GM18499 (cell line): ENCODE results near the gene FEN1.

Source experiments
- ATAC-seq: cut with Tn5 transposase; IDR thresholded peaks from one replicate; pipeline ENCODE4 v1.9.1; 2021; ENCODE audit warnings: moderate number of reproducible peaks; ENCODE audit not compliant: insufficient read depth, unreplicated experiment

FEN1 gene

GRCh38 chr11:61815790-61816735 lies 23.4 kb downstream of the FEN1 start:
- ATAC-seq = no peak

GRCh38 chr11:61816736-61817455 lies 24.2 kb downstream of the FEN1 start, which contains the start of gene FADS1:
Gene FADS1, minus strand, starts transcription at chr11:61817003. Its CDS starts 74 bp downstream, at chr11:61816929.
- no peak for ATAC-seq

DNA sequence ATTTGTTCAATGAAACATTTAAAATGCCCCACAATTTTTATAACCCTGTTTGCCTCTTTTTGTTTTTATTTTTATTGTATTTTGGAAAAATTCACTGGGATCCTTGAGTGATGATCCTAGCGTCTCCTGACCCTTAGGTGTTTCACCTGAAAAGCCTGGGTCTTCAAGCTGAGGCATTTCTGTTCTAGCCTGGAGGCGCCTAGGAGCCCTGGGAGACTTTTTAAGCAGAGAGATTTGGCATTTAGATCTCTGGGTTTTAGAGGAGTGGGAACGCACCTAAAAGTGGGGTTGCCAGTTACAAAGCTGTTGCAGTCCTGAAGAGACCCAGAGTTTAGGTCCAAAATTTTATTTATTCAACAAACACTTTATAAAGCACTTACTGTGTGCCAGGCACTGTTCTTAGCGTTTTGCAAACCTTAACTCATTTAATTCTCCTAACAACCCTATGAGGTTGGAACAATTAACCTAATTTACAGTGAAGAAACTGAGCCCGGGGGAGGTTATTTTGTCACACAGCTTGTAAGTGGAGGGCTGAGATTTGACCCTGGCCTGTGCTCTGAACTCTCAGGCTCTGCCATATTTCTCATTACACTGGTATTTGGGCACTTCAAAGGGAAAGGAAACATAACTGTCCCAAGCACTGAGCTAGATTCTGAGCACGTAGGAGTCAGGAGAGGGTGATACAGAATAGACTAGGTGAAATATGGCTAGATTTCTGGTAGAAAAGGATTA lies 24.9 kb downstream of the FEN1 start:
- ATAC-seq = no peak

GRCh38 chr11:61820174-61820573 lies 27.5 kb downstream of the FEN1 start:
- ATAC-seq = no peak

GRCh38 chr11:61826930-61827570 lies 34.3 kb downstream of the FEN1 start:
- ATAC-seq = no peak

GRCh38 chr11:61827571-61828378 lies 35.1 kb downstream of the FEN1 start, which contains the start of gene FADS2:
Gene FADS2, plus strand, starts transcription at chr11:61828300. Its CDS starts 91 bp downstream, at chr11:61828391.
- no peak for ATAC-seq

- no peak for ATAC-seq
These were observed 35.6 kb downstream of the FEN1 start for GRCh38 chr11:61828379-61828628.

DNA sequence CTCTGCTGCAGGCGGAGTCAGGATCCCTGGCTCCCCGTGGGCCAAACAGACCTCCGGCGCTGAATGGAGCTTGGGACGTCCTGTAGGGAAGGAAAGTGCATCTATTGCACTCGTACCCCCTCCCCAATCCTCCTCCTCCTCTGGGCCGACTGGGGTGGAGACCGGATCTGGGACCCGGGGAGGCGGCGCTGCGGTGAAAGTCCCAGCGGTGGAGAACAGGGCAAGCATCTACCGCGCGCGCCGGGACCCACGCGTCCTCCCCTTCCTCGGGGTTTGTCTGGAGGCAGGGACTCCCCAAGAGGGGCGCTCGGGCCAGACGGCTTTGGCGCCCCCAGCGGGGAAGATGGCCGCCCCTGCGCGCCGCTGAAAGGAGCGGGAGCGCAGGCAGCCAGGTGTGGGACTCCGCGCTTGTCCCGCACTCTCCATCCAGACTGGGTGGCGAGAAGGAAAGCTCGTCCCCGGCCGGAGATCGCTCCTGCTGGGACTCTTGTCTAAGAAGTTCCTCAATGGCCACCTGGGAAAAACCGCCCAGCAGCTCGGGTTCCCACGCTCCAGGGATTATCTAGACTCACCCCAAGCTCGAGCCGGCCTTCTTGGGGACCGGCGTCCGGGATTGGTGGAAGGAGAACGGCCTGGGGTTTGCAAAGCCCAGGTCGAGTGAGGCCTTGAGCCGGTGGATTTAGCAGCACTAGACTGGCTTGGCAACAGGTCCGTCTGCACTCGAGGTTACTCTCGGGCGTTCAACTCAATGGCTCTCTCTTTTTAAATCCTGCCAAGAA lies 36.1 kb downstream of the FEN1 start:
- ATAC-seq = no peak

DNA sequence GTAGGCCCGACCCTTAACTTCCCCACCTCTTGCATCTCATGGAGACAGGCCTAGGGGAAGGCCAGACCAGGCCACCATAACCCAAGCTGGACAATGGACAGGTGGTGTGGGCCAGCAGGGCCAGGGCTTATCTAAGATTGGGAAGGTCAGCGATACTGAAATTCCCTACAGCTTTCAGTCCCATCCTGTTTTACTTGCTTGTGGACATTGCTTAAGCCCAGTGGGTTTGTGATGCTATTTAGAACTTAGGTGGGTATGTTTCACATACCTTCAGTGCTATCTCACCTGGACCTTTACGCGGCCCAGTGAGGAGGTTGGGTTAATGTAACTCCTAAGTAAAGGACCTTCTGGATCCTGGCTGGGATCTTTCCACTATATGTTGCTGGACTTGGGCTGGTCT lies 37.1 kb downstream of the FEN1 start:
- no peak for ATAC-seq

DNA sequence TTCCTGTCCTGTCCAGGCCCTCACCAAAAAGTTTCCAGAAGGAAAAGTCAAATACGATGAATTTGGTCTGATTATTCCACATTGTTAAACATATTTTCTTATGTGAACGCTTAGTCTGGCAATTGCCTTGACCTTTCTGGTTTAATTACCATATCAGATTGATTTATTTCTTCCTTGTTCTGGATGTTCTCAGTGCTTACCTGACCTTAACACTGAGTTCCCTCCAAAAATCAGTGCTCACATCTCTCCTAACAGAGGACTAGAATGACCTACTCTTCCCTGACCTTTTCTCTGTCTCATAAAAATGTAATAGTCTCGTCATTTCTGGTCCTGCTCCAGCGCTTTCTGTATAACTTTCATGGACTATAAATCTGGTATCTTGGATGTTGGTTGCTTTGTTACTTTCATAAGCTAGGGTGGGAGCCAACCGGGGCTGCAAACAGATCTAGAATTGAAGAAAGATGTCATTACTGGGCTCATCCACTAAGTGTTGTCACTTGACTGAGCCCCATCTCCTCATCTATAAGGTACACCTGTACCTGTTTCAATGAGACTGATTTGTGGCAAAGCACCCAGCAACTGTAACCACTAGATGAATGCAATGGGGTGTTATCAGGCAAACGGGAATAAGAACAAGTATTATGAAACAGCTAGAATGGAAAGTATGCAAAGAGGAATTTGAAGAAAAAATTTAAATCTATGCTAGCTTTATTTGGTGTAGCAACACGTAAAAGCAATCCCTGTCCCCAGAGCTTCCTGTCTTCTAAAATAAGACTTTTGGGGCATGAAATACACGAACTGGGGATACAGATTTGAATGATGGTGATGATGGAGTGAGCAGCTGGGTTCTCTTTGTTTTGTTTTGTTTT lies 37.8 kb downstream of the FEN1 start:
- ATAC-seq = no peak

GRCh38 chr11:61832207-61832606 lies 39.5 kb downstream of the FEN1 start:
- ATAC-seq = no peak

DNA sequence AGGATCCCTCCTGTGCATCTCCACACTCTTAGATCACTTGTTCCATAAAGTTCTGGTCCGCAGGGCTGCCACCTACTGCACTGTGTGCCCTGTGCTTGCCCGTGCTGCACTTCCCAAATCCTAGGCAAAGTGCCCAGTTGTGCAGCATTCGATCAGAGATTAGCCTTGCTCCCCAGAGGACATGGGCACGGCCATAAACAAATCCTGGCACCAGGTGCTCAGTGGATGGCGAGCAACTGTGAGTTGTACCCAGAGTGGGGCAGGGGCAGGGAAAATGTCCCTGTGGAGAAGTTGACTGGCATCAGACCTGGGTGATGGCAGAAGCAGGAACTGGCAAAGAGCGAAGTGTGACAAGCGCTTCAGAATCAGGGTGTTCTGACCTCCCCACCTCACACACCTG lies 40.0 kb downstream of the FEN1 start:
- ATAC-seq = no peak

DNA sequence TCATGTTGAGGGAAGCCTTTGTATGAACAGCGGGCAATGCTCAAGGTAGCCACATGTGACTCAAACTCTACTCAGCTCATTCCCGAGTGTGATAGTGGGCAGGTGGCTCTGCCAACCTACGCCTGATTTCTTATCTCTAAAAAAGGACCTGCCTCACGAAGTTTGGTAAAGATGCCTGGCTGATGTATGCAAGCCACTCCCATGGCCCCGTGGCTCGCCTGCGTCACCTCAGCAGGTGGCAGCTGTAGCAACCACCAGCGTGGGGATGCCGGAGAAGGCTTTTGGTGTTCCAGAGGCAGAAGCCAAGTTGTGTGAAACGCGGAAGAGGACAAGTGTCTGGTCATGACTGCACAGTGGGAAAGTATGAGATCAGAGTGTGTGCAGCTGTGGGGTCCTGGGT lies 40.8 kb downstream of the FEN1 start:
- ATAC-seq = no peak

- ATAC-seq = no peak
These were observed 41.2 kb downstream of the FEN1 start for GRCh38 chr11:61833926-61834277.

GRCh38 chr11:61834278-61835048 lies 41.8 kb downstream of the FEN1 start:
- peak; percentile 74 for ATAC-seq

GRCh38 chr11:61836193-61836592 lies 43.5 kb downstream of the FEN1 start:
- no peak for ATAC-seq

DNA sequence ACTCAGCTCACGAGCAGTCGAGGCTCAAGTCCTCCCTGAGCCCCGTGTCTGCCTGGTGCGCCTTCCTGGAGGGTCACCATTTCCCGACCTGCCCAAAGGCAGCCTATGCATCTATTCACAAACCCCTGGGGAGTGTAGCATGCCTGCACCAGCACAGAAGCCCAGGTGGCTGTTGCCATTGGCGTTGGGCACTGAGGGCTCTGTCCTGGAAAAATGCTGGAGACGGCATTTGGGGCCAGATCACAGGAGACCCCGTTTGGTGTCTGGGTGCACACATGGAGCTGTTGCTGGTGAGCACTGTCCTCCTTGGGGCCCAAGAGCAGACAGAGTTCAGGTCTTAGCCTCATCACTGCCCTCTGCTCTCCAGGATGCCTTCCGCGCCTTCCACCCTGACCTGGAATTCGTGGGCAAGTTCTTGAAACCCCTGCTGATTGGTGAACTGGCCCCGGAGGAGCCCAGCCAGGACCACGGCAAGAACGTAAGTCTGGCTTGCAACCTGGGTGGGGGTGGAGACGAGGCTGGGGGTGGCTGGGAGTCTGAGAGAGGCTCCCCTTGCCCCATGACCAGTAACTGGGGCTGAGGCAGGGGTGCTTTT lies 44.8 kb downstream of the FEN1 start:
- no peak for ATAC-seq
